Trophoblast cell (in vitro differentiated cells and primary cell): ENCODE data around the gene MFAP4.

Source experiments
- DNase-seq, 2 donors: peaks; one replicate each; pipeline ENCODE4 v3.0.0-alpha.2; 2016
- H2AFZ ChIP-seq: 2 replicates; pipeline ENCODE4 v1.6.1; 2013; ENCODE audit warnings: low read length, moderate library complexity, mild to moderate bottlenecking; ENCODE audit not compliant: insufficient read depth, poor library complexity
- H2AK5ac ChIP-seq: 2 replicates; pipeline ENCODE4 v1.6.1; 2013; ENCODE audit warnings: mild to moderate bottlenecking, low read length
- H2BK120ac ChIP-seq: 2 replicates; pipeline ENCODE4 v1.6.1; 2013; ENCODE audit warnings: low read length, mild to moderate bottlenecking, moderate library complexity; ENCODE audit not compliant: insufficient read depth, poor library complexity
- H2BK12ac ChIP-seq: 2 replicates; pipeline ENCODE4 v1.6.1; 2013; ENCODE audit warnings: mild to moderate bottlenecking, low read length, moderate library complexity
- H2BK5ac ChIP-seq: 2 replicates; pipeline ENCODE4 v1.6.1; 2013; ENCODE audit warnings: low read length, low read depth, moderate library complexity, mild to moderate bottlenecking; ENCODE audit not compliant: poor library complexity
- H3K14ac ChIP-seq: 2 replicates; pipeline ENCODE4 v1.6.1; 2013; ENCODE audit warnings: mild to moderate bottlenecking, low read length
- H3K18ac ChIP-seq: 2 replicates; pipeline ENCODE4 v1.6.1; 2013; ENCODE audit warnings: mild to moderate bottlenecking, low read length
- H3K23ac ChIP-seq: 2 replicates; pipeline ENCODE4 v1.6.1; 2013; ENCODE audit warnings: low read length
- H3K27ac ChIP-seq: 2 replicates; pipeline ENCODE4 v1.5.1; 2013; ENCODE audit warnings: low read depth, mild to moderate bottlenecking, inconsistent platforms, low read length, moderate library complexity
- H3K27me3 ChIP-seq: 2 replicates; pipeline ENCODE4 v1.6.1; 2013; ENCODE audit warnings: inconsistent platforms, mild to moderate bottlenecking, low read length, moderate library complexity; ENCODE audit not compliant: insufficient read depth
- H3K36me3 ChIP-seq, 2 experiments: 1 replicate in 1 of 2; 2 replicates in 1 of 2; pipeline ENCODE4 v1.6.1; 2013; ENCODE audit warnings: low read length in 2 of 2, mild to moderate bottlenecking in 2 of 2, moderate library complexity in 1 of 2; ENCODE audit not compliant: insufficient read depth in 2 of 2, control insufficient read depth in 1 of 2
- H3K4ac ChIP-seq: 2 replicates; pipeline ENCODE4 v1.6.1; 2013; ENCODE audit warnings: low read depth, mild to moderate bottlenecking, low read length, moderate library complexity
- H3K4me1 ChIP-seq, 2 experiments: 1 replicate in 1 of 2; 2 replicates in 1 of 2; pipeline ENCODE4 v1.6.1; 2013; ENCODE audit warnings: low read length in 2 of 2, mild to moderate bottlenecking in 2 of 2, moderate library complexity in 1 of 2; ENCODE audit not compliant: insufficient read depth in 2 of 2, control insufficient read depth in 1 of 2
- H3K4me2 ChIP-seq: 2 replicates; pipeline ENCODE4 v1.6.1; 2013; ENCODE audit warnings: inconsistent platforms, mild to moderate bottlenecking, low read length, moderate library complexity
- H3K4me3 ChIP-seq: 2 replicates; pipeline ENCODE4 v1.5.1; 2013; ENCODE audit warnings: mild to moderate bottlenecking, low read depth, low read length, inconsistent platforms
- H3K79me1 ChIP-seq: one replicate; pipeline ENCODE4 v1.6.1; 2013; ENCODE audit warnings: low read length
- H3K79me2 ChIP-seq: 2 replicates; pipeline ENCODE4 v1.6.1; 2013; ENCODE audit warnings: low read length, mild to moderate bottlenecking; ENCODE audit not compliant: control insufficient read depth, insufficient read depth, poor library complexity
- H3K9ac ChIP-seq: 2 replicates; pipeline ENCODE4 v1.6.1; 2013; ENCODE audit warnings: mild to moderate bottlenecking, low read length
- H3K9me3 ChIP-seq: 2 replicates; pipeline ENCODE4 v1.6.1; 2013; ENCODE audit warnings: low read depth, mild to moderate bottlenecking, control low read depth, inconsistent platforms, low read length; ENCODE audit not compliant: insufficient read depth
- H4K12ac ChIP-seq: 2 replicates; pipeline ENCODE4 v1.6.1; 2013; ENCODE audit warnings: low read depth, mild to moderate bottlenecking, low read length, moderate library complexity
- H4K8ac ChIP-seq: 2 replicates; pipeline ENCODE4 v1.6.1; 2013; ENCODE audit warnings: low read depth, mild to moderate bottlenecking, low read length, moderate library complexity
- H4K91ac ChIP-seq: one replicate; pipeline ENCODE4 v1.6.1; 2013; ENCODE audit warnings: low read depth, mild to moderate bottlenecking, low read length, moderate library complexity
- WGBS: extraction: QIAGEN DNeasy Blood & Tissue Kit; methylation state at CpG from one replicate; pipeline ENCODE4 v1.1.7; 2013; ENCODE audit warnings: missing lambda C conversion rate; ENCODE audit not compliant: insufficient read length, insufficient coverage; ENCODE audit errors: extremely low coverage; 5-methylcytosine and 5-hydroxymethylcytosine counted together

The MFAP4 gene

GRCh38 chr17:19399750-19400450 is 12.9 kb upstream of the MFAP4 start:
- no peak overlapping the region for H2BK12ac ChIP-seq
- no peak overlapping the region for H3K14ac ChIP-seq
- H3K4me1 ChIP-seq = no peaks in the 10 kb centered on the region
- no peak overlapping the region for H3K4me2 ChIP-seq
- peaks cover 3% of the 10 kb centered on the region for H3K9me3 ChIP-seq
- H4K91ac ChIP-seq = no peak overlapping the region
- no CpG with 5 or more reads among the region's 3 CpGs for WGBS
- no peak overlapping the region for H3K4ac ChIP-seq
- no peaks in the 10 kb centered on the region for H3K79me1 ChIP-seq
- DNase-seq = no peak
- H2AFZ ChIP-seq = no peak overlapping the region
- H3K4me3 ChIP-seq = no peak overlapping the region
- H4K12ac ChIP-seq = no peak overlapping the region
- no peak overlapping the region for H3K18ac ChIP-seq
- no peak overlapping the region for H3K27ac ChIP-seq
- H3K23ac ChIP-seq = no peak overlapping the region
- H2AK5ac ChIP-seq = no peak overlapping the region
- H3K9ac ChIP-seq = peak overlapping the region; percentile 14
- no peak overlapping the region for H2BK120ac ChIP-seq
- no peak overlapping the region for H2BK5ac ChIP-seq
- no peaks in the 10 kb centered on the region for H3K79me2 ChIP-seq
- no peaks in the 10 kb centered on the region for H3K36me3 ChIP-seq
- H3K27me3 ChIP-seq = no peaks in the 10 kb centered on the region
- H4K8ac ChIP-seq = no peak overlapping the region

- Histone ChIP-seq H3K27me3 (no peaks in the 10 kb centered on the region), H3K79me1 (no peaks in the 10 kb centered on the region), H2BK12ac (no peak overlapping the region), H3K4me3 (no peak overlapping the region), H4K91ac (no peak overlapping the region), H3K18ac (no peak overlapping the region), H4K8ac (no peak overlapping the region), H2BK120ac (no peak overlapping the region), H3K36me3 (no peaks in the 10 kb centered on the region), H3K4ac (no peak overlapping the region), H4K12ac (no peak overlapping the region), H2AFZ (no peak overlapping the region), H3K14ac (no peak overlapping the region), H3K79me2 (no peaks in the 10 kb centered on the region), H3K9ac (no peak overlapping the region), H3K23ac (no peak overlapping the region), H2AK5ac (no peak overlapping the region), H3K4me1 (no peaks in the 10 kb centered on the region), H3K9me3 (peaks cover 3% of the 10 kb centered on the region), H2BK5ac (no peak overlapping the region), H3K4me2 (no peak overlapping the region), H3K27ac (no peak overlapping the region)
- no CpG with 5 or more reads among the region's 2 CpGs for WGBS
- DNase-seq = peak in 1 of 2 donors; percentile 3
Observed at GRCh38 chr17:19398301-19399181, 11.6 kb upstream of the MFAP4 start.

GRCh38 chr17:19397556-19398041 is 10.6 kb upstream of the MFAP4 start:
- Histone ChIP-seq H3K9ac (no peak overlapping the region), H3K4me3 (no peak overlapping the region), H3K79me2 (no peaks in the 10 kb centered on the region), H4K91ac (no peak overlapping the region), H4K12ac (no peak overlapping the region), H3K36me3 (no peaks in the 10 kb centered on the region), H2BK12ac (no peak overlapping the region), H3K23ac (no peak overlapping the region), H3K27ac (no peak overlapping the region), H2BK120ac (no peak overlapping the region), H3K18ac (no peak overlapping the region), H3K79me1 (no peaks in the 10 kb centered on the region), H3K4me2 (no peak overlapping the region), H4K8ac (no peak overlapping the region), H3K4me1 (no peaks in the 10 kb centered on the region), H3K4ac (no peak overlapping the region), H3K27me3 (no peaks in the 10 kb centered on the region), H2BK5ac (no peak overlapping the region), H2AK5ac (no peak overlapping the region), H2AFZ (no peak overlapping the region), H3K14ac (no peak overlapping the region), H3K9me3 (peaks cover 3% of the 10 kb centered on the region)
- DNase-seq = no peak
- no CpG with 5 or more reads among the region's 6 CpGs for WGBS

GRCh38 chr17:19392303-19392702 is 5.3 kb upstream of the MFAP4 start:
- no CpG with 5 or more reads among the region's 7 CpGs for WGBS
- Histone ChIP-seq H3K27me3 (no peaks in the 10 kb centered on the region), H4K91ac (no peak overlapping the region), H3K4me2 (no peak overlapping the region), H3K18ac (no peak overlapping the region), H3K9ac (no peak overlapping the region), H2AK5ac (no peak overlapping the region), H3K27ac (no peak overlapping the region), H3K14ac (no peak overlapping the region), H2BK5ac (no peak overlapping the region), H3K23ac (no peak overlapping the region), H3K4me1 (peaks cover 5 to 9% of the 10 kb centered on the region in 2 experiments), H4K12ac (no peak overlapping the region), H3K9me3 (no peaks in the 10 kb centered on the region), H3K4me3 (no peak overlapping the region), H3K79me2 (no peaks in the 10 kb centered on the region), H4K8ac (no peak overlapping the region), H3K79me1 (no peaks in the 10 kb centered on the region), H2BK120ac (no peak overlapping the region), H3K36me3 (no peaks in the 10 kb centered on the region), H2BK12ac (no peak overlapping the region), H2AFZ (no peak overlapping the region), H3K4ac (no peak overlapping the region)
- no peak for DNase-seq
